ENCODE data around the gene ZNF407.

Gene ZNF407

DNA sequence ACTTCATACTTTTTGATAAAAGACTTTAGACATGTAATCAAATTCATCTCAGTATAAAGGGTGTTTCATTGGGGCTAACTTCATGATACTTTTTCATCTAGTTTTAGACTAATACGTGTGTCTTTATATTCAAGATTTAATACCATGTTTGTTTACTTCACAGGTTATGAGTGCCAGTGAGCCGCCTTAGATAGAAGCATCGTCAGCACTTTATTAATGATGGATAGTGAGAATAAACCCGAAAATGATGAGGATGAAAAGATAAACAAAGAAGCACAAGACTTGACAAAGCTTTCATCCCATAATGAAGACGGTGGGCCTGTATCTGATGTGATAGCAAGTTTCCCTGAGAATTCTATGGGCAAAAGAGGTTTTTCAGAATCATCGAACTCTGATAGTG is 33.1 kb downstream of the ZNF407 start:
- no peak for DNase-seq

DNA sequence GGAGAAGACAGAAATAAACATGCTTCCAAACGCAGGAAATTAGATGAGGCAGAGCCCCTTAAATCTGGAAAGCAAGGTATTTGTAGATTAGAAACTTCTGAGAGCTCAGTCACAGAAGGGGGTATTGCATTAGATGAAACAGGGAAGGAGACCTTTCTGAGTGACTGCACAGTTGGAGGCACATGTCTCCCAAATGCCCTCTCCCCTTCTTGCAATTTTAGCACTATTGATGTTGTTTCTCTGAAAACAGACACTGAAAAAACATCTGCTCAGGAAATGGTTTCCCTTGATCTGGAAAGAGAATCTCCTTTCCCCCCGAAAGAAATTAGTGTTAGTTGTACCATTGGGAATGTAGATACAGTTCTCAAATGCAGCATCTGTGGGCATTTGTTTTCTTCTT is 33.5 kb downstream of the ZNF407 start:
- DNase-seq, result no peak

DNA sequence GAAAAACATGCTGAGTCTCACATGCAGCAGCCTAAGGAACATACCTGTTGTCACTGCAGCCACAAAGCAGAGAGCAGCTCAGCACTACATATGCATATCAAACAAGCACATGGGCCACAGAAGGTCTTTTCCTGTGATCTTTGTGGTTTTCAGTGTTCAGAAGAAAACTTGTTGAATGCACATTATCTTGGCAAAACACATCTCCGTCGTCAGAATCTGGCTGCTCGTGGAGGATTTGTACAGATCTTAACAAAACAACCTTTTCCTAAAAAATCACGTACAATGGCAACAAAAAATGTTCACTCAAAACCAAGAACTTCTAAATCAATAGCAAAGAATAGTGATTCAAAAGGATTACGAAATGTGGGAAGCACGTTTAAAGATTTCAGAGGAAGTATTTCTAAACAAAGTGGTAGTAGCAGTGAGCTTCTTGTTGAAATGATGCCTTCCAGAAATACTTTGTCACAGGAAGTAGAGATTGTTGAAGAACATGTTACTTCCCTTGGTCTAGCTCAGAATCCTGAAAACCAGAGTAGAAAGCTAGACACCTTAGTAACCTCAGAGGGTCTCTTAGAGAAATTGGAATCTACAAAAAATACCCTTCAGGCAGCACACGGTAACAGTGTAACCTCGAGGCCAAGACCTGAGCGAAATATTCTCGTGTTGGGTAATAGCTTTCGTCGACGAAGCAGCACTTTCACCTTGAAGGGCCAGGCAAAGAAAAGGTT is 34.1 kb downstream of the ZNF407 start:
- DNase-seq, result no peak

DNA sequence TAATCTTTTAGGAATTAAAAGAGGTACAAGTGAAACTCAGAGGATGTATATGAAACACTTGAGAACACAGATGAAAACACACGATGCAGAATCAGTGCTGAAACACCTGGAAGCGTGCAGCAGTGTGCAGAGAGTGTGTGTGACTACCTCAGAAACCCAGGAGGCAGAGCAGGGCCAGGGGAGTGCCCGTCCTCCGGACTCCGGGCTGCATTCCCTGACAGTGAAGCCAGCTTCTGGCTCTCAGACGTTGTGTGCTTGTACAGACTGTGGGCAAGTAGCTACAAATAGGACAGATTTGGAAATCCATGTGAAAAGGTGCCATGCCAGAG is 34.6 kb downstream of the ZNF407 start:
- DNase-seq, result no peak

DNA sequence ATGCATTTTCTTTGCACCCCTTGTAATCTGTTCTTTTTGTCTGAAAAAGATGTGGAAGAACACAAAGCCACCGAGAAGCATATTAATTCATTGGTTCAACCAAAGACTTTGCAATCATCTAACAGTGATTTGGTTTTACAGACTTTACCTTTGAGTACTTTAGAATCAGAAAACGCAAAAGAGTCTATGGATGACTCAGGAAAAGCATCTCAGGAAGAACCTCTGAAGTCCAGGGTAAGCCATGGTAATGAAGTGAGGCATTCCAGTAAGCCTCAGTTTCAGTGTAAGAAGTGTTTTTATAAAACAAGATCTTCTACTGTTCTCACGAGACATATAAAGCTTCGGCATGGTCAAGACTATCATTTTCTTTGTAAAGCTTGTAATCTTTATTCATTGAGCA is 35.2 kb downstream of the ZNF407 start:
- DNase-seq, result no peak

DNA sequence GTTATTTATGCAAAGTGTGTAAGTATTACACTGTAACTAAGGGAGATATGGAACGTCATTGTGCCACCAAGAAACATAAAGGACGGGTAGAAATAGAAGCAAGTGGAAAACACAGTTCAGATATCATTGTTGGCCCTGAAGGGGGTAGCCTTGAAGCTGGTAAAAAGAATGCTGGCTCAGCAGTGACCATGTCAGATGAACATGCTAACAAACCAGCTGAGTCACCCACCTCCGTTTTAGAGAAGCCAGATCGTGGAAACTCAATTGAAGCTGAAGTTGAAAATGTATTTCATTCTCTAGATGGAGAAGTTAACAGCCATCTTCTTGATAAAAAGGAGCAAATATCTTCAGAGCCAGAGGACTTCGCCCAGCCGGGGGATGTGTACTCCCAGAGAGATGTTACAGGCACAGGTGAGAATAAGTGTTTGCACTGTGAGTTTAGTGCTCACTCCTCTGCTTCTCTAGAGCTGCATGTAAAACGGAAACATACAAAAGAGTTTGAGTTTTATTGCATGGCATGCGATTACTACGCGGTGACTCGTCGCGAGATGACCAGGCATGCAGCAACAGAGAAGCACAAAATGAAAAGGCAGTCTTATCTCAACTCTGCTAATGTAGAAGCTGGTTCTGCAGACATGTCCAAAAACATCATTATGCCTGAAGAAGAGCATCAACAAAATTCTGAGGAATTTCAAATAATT is 36.1 kb downstream of the ZNF407 start:
- DNase-seq, result no peak

DNA sequence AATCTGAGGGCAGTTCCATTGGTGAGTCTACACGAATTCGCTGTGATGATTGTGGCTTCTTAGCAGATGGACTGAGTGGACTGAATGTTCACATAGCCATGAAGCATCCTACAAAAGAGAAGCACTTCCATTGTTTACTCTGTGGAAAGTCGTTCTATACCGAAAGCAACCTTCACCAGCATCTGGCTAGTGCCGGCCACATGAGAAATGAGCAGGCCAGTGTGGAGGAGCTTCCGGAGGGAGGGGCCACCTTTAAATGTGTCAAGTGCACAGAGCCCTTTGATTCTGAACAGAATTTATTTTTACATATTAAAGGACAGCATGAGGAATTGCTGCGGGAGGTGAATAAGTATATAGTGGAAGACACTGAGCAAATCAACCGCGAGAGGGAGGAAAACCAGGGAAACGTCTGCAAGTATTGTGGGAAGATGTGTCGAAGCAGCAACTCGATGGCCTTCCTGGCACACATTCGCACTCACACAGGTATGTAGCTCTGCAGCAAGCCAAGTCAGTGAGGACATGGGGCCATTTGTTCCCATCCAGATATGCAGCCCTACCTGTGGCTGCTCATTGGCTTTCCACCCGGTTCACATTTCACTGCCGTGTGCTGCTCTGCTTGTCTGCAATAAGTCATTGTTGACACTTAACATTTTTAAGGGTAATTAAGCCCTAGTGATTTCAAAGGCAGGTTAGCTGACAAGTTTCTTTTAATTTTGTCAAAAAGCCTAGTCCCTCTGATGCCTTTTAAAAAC is 37.7 kb downstream of the ZNF407 start:
- no peak for DNase-seq

DNA sequence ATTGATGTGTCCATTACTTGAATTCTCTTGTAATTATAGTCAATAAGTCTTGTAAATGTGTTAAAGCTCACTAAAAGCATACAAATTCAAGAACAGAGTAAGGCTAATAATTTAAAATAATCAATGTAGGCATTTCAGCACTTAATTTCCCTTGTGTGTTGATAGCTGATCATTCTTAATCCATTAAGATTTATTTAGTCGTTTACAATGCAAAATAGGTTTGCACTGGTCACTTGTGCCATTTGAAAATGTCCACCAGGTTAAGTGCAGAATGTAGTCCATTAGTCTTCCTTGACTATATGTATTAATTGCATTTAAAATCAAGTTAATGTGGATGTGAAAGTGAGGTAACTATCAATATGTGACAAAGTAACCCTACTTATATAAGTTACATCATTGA is 39.4 kb downstream of the ZNF407 start:
- no peak for DNase-seq

DNA sequence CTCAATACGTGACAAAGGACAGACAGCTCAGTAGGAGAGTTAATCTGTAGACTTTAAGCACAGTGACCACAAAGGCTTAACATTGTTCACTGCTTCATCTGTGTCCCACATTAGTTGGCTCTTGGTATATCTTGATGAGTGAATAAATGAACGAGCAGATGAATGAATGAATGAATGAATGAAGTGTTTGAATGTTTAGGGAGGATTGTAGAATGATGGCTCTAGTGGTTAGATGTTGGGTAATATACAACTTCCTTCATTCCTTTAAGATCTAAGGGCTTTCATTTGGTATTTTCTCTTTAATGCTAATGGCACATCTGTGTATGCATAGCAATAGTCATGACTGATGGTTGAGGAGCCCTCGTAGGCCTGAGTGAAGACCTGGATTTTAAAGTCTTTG is 40.5 kb downstream of the ZNF407 start:
- DNase-seq, result no peak

DNA sequence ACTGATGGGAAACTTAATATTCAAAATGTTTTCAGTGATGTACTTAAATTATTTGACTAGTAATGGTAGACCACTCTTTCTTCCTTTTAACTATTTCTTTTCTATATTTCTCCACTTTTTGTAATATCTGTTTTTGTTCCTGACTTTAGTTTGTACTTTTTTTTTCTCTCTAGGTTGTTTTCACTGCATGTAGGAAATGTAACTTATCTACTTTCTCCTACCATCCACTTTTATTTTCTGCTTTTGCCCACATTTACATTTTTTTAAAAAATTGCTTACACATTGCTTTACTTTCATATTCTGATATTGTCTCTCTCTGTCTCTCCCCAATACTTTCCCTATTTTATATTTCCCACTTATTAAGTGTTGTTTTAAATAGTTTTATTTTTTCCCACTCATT is 47.0 kb downstream of the ZNF407 start:
- no peak for DNase-seq

DNA sequence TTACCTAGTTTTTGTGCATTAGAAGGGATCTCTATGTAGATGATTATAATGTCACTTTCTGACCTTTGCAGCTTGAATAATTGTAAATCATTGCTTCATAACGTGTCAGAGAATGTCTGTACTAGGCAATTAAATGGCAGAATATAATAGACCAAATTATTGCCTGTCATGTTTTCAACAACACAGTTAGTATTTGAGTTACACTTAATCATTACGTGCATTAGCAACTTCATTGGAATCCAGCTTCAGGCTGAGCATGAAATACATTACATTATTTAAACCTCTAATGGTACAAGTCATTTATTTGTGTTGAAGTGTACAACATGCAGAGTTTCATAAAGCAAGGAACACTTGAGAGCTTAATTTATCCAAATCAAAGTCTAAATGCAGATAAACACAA is 48.0 kb downstream of the ZNF407 start:
- no peak for DNase-seq

DNA sequence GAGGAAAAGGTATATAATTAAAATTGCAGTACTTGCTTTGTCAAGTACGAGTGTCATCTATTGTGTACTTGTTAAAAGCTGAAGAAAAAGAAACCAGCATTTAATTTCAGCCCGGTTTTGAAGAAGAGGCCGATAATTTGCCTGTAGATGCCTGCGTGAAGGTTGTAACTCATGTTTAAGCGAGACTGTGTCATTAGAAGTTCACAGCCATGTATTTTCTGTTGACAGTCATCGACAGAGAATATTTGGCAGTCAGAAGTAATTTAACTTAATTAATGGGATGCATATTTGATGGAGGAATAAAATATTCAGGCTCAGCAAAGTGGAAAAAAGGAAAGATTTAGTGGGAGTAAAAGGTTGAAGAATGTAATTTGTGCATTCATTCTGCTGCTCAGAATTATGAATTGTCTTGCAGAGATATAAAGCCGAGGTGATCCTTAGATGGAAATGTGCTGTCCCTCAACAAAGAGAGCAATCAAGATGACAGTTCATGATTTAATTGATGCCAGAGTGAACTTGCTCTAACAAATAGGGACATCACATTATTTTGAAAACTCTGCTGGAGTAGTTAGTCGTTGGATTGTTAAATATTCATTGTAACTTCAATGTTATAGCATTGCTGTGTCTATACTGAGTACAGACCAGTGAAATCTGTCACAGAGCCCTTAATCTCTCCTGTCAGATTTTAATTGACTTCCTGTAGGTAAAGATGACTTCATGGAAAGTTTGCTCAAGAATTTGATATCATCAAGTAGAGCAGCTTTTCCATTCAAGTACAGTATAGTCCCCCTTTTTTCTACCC is 53.9 kb downstream of the ZNF407 start:
- no peak for DNase-seq

DNA sequence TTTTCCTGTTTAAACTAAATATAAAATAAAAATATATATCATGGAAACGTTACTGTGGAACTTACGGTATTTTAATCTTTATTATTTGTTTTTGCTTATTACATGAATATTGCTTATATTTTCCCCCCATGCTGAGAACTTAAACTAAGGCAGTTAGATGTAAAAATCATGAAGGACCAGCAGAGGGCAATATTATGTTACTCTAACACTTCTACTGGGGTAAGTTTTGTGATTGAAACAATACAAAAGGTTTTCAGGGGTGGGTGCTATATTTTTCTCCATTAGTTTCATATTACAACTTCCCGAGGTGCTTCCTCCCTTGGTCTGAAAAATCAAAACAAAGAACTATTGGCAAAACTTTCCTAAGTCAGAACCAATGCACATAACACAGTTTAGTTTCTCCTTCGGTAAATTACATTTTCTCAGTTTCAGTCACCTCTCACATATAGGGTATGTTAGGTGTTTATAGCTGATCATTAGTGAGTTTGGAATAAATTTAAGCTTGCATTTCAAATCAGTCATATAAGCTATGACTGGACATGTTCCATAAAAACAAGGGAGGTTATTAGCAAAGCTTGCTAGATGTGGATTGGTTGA is 54.8 kb downstream of the ZNF407 start:
- DNase-seq, result no peak

DNA sequence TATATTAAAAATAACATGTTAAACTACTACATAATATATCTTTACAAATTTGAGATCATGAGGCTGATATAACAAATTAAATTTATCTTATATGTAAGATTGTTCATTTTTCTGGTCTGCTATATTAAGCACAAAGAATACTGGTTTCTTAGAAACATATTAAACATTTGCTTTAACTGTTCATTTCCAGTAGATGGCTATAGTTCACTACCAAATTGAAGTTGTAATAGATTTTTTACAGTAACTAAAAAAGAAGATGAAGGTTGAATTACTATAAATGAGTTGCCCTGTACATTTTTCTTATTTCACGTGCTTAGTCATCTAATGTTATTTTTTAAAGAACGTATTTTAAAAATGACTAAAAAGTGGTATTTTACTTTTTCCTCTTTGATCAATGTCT is 57.0 kb downstream of the ZNF407 start:
- DNase-seq, result no peak

DNA sequence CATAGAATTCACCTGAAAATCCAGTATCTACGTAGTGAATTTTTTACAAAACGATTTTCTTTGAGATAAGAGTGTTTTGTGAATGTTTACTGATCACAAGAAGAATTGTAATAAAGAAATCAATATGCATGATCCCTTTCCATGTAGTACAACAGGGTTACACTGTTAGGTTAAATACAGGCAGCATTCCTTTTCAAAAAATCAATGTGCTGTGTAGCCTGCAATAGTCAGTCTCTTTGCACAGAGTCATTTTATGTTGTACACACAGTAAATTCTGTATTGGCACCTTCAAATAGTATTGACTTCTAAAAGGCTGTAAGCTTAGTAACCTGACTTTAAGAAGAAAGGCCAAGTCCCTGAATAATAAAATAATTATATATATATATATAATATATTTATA is 63.3 kb downstream of the ZNF407 start:
- no peak for DNase-seq

DNA sequence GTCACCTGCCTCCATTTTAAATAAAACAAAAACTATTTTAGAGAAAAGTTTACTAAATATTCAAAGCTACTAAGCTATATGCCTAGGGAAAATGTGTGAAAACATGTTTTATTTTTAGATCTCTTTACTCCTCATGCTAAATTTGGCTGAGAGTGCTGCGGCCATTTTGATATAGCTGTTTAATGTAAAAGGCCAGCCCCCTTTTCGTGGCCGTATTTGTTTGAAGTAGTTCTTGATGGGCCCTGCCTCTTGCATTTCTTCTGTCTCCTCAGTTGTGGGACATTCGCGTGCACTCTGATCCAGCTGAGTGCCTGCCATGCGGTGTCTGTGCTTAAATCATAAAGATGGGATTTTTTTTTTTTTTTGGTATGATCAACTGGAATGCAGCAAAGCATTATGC is 64.0 kb downstream of the ZNF407 start:
- no peak for DNase-seq

DNA sequence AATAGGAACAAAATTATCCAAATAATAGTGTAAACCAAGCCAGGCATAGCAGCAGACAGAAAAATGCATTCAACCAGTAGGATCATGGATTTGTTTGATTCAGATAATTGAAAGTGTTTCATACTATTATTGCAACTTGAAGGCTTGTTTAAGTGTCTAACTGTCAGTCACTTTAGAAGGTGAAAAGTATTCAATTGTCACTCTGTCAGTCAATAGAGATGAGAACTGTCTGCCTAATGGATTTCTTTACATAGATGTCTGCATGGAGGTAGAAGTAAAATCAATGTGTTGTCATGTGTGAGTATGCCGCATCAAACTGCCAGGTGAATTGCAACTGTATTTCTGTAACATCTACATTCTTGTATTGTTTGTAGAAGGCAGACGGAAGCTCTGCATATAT is 65.0 kb downstream of the ZNF407 start:
- no peak for DNase-seq

DNA sequence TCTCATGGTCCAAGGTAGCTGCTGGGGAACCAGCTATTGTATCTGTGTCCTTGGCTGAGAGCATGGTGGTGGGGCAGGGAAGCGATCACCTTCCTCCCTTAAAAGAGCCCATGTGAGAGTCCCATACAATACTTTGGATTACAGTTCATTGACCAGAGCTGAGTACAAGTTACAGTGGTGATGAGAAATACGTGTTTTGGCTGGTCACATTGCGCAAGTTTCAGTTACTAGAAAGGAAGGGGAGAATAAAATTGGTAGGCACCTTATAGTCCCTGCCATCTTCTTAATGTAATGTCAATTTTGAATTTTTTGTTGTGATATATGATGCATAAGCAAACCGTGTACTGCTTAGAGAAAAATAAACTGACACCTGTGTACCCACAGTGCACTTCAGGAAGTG is 67.7 kb downstream of the ZNF407 start:
- DNase-seq, result no peak

DNA sequence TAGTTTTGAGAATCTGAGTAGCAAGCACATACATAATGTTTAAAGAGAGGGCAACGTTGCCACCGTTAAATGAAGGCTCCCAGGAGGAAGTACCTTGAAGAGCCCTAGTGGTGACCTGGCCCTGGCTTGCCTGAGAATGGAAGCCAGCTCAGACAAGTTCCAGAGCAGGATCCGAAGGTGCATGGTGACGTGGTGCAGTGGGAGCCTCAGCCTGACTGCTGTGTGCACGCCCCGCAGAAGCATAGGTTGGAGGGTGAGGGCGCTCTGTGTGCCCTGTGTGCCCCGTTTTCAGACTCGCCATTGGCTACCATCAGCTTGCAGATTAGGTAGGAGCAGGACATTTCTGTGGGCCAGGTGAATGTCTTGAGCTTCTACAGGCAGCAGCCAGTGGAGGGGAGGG is 68.2 kb downstream of the ZNF407 start:
- no peak for DNase-seq

DNA sequence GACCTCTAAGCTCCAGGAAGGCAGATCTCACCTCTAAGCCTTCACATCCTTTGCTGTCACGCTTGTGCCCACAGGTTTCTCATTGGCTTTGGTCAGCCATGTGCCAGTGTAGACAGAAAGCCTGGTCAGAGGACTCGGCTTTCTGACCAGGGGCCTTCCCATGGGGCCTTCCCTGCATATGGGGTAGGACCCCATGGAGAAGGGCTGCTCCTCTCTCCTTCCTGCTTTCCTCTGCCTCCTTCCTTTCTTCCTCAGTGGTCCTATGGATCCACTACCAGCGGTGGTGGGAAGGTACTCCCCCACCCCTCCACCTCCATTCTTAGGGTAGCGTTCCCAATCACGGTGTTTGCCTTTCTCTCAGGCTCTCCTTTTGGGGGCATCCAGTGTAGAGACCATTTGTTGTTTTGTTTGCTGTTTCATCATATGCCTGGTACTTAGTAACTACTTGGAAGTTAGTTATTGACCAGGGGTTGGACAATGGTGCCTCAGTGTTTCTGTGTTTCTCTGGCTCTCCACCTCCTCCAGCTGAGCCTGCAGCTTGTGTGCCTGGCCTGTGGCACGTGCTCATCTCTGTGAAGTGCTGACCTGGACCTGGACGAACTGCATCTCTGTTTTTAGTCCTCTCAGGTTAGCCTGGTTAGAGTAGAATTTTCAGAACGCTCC is 71.6 kb downstream of the ZNF407 start:
- DNase-seq, result no peak

DNA sequence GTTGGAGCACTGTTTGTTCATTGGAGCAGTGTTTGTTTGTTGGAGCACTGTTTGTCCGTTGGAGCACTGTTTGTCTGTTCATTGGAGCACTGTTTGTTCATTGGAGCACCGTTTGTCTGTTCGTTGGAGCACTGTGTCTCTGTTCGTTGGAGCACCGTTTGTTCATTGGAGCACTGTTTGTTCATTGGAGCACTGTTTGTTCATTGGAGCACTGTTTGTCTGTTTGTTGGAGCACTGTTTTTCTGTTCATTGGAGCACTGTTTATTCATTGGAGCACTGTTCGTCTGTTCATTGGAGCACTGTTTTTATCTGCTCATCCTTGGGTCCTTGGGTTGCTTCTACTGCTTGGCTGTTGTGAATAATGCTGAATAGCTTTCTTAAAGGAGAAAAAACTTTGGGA is 74.7 kb downstream of the ZNF407 start:
- DNase-seq, result no peak

DNA sequence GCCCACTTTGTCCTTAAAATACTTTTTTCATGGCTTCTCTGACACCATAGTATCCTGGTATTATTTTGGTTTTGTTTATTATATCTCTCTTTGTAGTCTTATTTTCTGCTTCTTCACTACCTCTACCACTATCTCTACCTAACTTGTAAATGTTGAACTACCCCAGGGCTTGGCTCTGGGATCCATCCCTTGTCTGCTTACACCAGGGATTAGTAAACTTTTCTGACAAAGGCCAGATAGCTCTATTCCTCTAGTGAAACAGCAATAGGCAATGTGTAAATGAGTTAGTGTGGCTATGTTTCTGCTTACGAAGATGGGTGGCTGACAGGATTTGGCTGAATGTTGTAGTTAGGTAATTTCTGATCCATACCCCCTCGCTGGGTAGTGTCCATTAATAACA is 76.8 kb downstream of the ZNF407 start:
- no peak for DNase-seq
